ENCODE results near the gene BCL2L12.

- TF ChIP-seq POLR2A (IDR thresholded peaks at IDR 0.05; ENCODE audit: insufficient read depth in 1 of 2, low read depth in 2 of 2, low read length in 2 of 2) (no peak), ZNF619 (CRISPR knock-in tag; IDR thresholded peaks at IDR 0.05) (no peak), MAFK (conservative IDR thresholded peaks at IDR 0.05 in 1 of 2, IDR thresholded peaks at IDR 0.05 in 1 of 2; ENCODE audit: low read length in 2 of 2) (no peak), SNRNP70 (IDR thresholded peaks at IDR 0.05; ENCODE audit: low read depth, low read length) (no peak), FOXK2 (IDR thresholded peaks at IDR 0.05) (no peak), ZKSCAN1 (IDR thresholded peaks at IDR 0.05; ENCODE audit: low read length) (no peak), EP300 (IDR thresholded peaks at IDR 0.05; ENCODE audit: low read depth in 2 of 2, low read length in 2 of 2) (no peak), EP300 (CRISPR knock-in tag; IDR thresholded peaks at IDR 0.05; ENCODE audit: borderline replicate concordance) (no peak), ZNF232 (CRISPR knock-in tag; IDR thresholded peaks at IDR 0.05; ENCODE audit: borderline replicate concordance) (no peak), RFX5 (IDR thresholded peaks at IDR 0.05; ENCODE audit: low read depth, low read length) (no peak), YY1 (IDR thresholded peaks at IDR 0.05; ENCODE audit: insufficient read depth, insufficient replicate concordance, low read depth, low read length) (no peak)
- TF ChIP-seq, protein P1, sequence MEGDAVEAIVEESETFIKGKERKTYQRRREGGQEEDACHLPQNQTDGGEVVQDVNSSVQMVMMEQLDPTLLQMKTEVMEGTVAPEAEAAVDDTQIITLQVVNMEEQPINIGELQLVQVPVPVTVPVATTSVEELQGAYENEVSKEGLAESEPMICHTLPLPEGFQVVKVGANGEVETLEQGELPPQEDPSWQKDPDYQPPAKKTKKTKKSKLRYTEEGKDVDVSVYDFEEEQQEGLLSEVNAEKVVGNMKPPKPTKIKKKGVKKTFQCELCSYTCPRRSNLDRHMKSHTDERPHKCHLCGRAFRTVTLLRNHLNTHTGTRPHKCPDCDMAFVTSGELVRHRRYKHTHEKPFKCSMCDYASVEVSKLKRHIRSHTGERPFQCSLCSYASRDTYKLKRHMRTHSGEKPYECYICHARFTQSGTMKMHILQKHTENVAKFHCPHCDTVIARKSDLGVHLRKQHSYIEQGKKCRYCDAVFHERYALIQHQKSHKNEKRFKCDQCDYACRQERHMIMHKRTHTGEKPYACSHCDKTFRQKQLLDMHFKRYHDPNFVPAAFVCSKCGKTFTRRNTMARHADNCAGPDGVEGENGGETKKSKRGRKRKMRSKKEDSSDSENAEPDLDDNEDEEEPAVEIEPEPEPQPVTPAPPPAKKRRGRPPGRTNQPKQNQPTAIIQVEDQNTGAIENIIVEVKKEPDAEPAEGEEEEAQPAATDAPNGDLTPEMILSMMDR (CRISPR knock-in tag; IDR thresholded peaks at IDR 0.05) = no peak
- TF ChIP-seq, protein P2, sequence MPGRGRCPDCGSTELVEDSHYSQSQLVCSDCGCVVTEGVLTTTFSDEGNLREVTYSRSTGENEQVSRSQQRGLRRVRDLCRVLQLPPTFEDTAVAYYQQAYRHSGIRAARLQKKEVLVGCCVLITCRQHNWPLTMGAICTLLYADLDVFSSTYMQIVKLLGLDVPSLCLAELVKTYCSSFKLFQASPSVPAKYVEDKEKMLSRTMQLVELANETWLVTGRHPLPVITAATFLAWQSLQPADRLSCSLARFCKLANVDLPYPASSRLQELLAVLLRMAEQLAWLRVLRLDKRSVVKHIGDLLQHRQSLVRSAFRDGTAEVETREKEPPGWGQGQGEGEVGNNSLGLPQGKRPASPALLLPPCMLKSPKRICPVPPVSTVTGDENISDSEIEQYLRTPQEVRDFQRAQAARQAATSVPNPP (CRISPR knock-in tag; IDR thresholded peaks at IDR 0.05) = no peak
Observed at GRCh38 chr19:49686503-49687088, 20.9 kb downstream of the BCL2L12 start.

Data from HepG2 (cell line).